NCI-H146 (cell line): Measurements from ENCODE around the gene PARP6.
"Not testable (repeated sequence)": the region's sequence is repeated elsewhere in the genome, so short reads cannot be mapped to it uniquely, and the experiment has no call there.

ENCODE experiments used
- DNase-seq: peaks from one replicate; lab custom pipeline; 2025; lab: John Stamatoyannopoulos, UW

PARP6 gene

GRCh38 chr15:72278737-72279136 is 6.4 kb upstream of the PARP6 start:
- DNase-seq, result no peak

- DNase-seq, result no peak
Measured at GRCh38 chr15:72276326-72276700, 4.0 kb upstream of the PARP6 start.

- not testable (repeated sequence) for DNase-seq
Measured at GRCh38 chr15:72275635-72276325, 3.4 kb upstream of the PARP6 start.

GRCh38 chr15:72272997-72273352 is 621 bp upstream of the PARP6 start:
- no peak for DNase-seq

GRCh38 chr15:72271895-72272212 is 500 bp downstream of the PARP6 start:
- peak; percentile 18 for DNase-seq

GRCh38 chr15:72271221-72271620 is 1.1 kb downstream of the PARP6 start:
- DNase-seq, result no peak

GRCh38 chr15:72269739-72270138 is 2.6 kb downstream of the PARP6 start:
- DNase-seq, result no peak

- DNase-seq, result no peak
Measured at GRCh38 chr15:72265031-72265430, 7.3 kb downstream of the PARP6 start.

GRCh38 chr15:72252663-72253299 is 19.6 kb downstream of the PARP6 start:
- no peak for DNase-seq

- DNase-seq, result no peak
Measured at GRCh38 chr15:72249142-72249810, 23.1 kb downstream of the PARP6 start.

GRCh38 chr15:72248514-72248913 is 23.8 kb downstream of the PARP6 start:
- DNase-seq, result no peak

GRCh38 chr15:72242775-72243370 is 29.5 kb downstream of the PARP6 start:
- no peak for DNase-seq

GRCh38 chr15:72239652-72240051 is 32.7 kb downstream of the PARP6 start:
- DNase-seq, result no peak

- no peak for DNase-seq
Measured at GRCh38 chr15:72238586-72238985, 33.8 kb downstream of the PARP6 start.

- DNase-seq, result no peak
Measured at GRCh38 chr15:72237853-72238224, 34.5 kb downstream of the PARP6 start.

GRCh38 chr15:72237029-72237852 is 35.1 kb downstream of the PARP6 start:
- DNase-seq, result no peak

- no peak for DNase-seq
Measured at GRCh38 chr15:72236381-72237003, 35.9 kb downstream of the PARP6 start.

GRCh38 chr15:72235298-72235697 is 37.1 kb downstream of the PARP6 start:
- DNase-seq, result no peak

- no peak for DNase-seq
Measured at GRCh38 chr15:72233769-72234168, 38.6 kb downstream of the PARP6 start.

- DNase-seq, result peak; percentile 75
Measured at GRCh38 chr15:72231833-72232478, 40.4 kb downstream of the PARP6 start.

- DNase-seq, result peak; percentile 96
Measured at GRCh38 chr15:72231066-72231832, 41.1 kb downstream of the PARP6 start, which contains the start of gene PKM. Gene PKM, minus strand, starts transcription at chr15:72231190. Its CDS starts 12,093 bp downstream, at chr15:72219097.
